Esophagus (tissue), 2 donors: ENCODE data around the gene HPSE2. TPM values are rescaled to one million over a fixed set of nuclear protein-coding genes. Genes with fewer than 3 reads are reported as not detected.

Experiments
- H3K27ac ChIP-seq, 2 donors: one replicate each; pipeline ENCODE4 v1.5.1; 2013; ENCODE audit warnings: low read depth in 2 of 2, mild to moderate bottlenecking in 2 of 2, inconsistent platforms in 1 of 2, low read length in 1 of 2, moderate library complexity in 1 of 2
- H3K27me3 ChIP-seq, 2 donors: one replicate each; pipeline ENCODE4 v1.6.1; 2013; ENCODE audit warnings: low read length in 2 of 2, control low read depth in 1 of 2, mild to moderate bottlenecking in 1 of 2; ENCODE audit not compliant: insufficient read depth in 2 of 2, control insufficient read depth in 1 of 2
- H3K36me3 ChIP-seq, 2 donors: one replicate each; pipeline ENCODE4 v1.6.1; 2013; ENCODE audit warnings: low read length in 1 of 2; ENCODE audit not compliant: control insufficient read depth in 2 of 2, insufficient read depth in 2 of 2
- H3K4me1 ChIP-seq, 2 donors: one replicate each; pipeline ENCODE4 v1.6.1; 2013; ENCODE audit warnings: low read length in 1 of 2; ENCODE audit not compliant: control insufficient read depth in 2 of 2, insufficient read depth in 2 of 2
- H3K4me3 ChIP-seq, 2 donors: one replicate each; pipeline ENCODE4 v1.5.1; 2013; ENCODE audit warnings: low read length in 2 of 2, mild to moderate bottlenecking in 2 of 2, low read depth in 1 of 2, moderate library complexity in 1 of 2
- H3K9me3 ChIP-seq, 2 donors: one replicate each; pipeline ENCODE4 v1.6.1; 2013; ENCODE audit warnings: mild to moderate bottlenecking in 2 of 2, low read depth in 1 of 2, low read length in 1 of 2, moderate library complexity in 1 of 2; ENCODE audit not compliant: control insufficient read depth in 2 of 2, insufficient read depth in 1 of 2
- WGBS, 2 donors: extraction: QIAGEN DNeasy Blood & Tissue Kit; methylation state at CpG; one replicate each; pipeline ENCODE4 v1.1.7; 2013; 5-methylcytosine and 5-hydroxymethylcytosine counted together
- polyA plus RNA-seq, 2 donors: library from polyadenylated mRNA; stranded (reverse); fragments of 200-250 nt; gene quantifications; one replicate each; pipeline ENCODE4 v1.2.3, GENCODE V29; 2013
- donor health status: healthy with polysubstance abuse.
- donor health status: Bipolar disorder and iron deficiency.

The HPSE2 gene
- polyA plus RNA-seq, 2 donors: 2.1 to 3.5 TPM

- WGBS, 2 donors: 6 to 9% methylated on average over 17 of the region's 17 CpGs
- peaks cover 2 to 3% of the 10 kb centered on the region in 2 donors for H3K4me1 ChIP-seq
- H3K36me3 ChIP-seq: no peaks in the 10 kb centered on the region
- H3K9me3 ChIP-seq: no peaks in the 10 kb centered on the region
- H3K27me3 ChIP-seq: peaks cover 3 to 13% of the 10 kb centered on the region in 2 donors
- peak overlapping the region in 1 of 2 donors; percentile 49 for H3K4me3 ChIP-seq
- peak overlapping the region; percentile 7 to 66 for H3K27ac ChIP-seq
Measured at GRCh38 chr10:99234791-99235657, 628 bp downstream of the HPSE2 start.

DNA sequence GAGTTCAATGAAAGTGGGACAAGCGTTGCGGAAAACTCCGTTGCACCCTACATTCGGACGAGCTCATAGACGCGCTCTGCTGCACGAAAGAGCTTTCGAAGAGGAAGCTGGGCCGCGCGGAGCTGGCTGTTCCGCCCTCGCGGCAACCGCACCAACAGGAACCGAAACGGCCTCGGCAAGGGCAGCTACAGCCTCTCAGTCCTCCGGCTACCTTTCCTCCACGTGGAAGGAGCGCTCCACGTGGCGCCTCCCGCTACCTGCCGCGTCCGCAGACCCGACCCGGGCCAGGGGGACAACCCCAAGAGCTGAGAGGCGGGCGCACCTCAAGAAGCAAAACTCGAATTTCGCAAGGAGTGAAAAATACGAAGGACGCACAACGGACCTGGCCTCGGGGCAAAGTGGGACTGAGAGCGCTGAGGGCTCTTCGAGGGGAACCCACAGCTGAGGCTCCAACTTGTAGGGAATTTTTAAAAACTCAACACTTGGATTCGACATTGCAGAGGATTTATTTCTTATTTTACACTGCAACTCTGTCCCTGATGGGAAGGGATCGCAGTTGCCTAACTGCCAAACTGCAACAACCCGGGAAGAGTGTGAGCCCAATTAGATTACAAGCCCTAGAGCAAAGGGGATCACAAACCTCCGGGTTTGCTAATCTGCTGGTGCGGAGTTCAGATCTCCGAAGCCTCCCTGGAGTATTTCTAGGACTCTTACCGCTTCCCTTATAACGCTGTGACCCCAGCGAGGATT lies 1.4 kb downstream of the HPSE2 start:
- Histone ChIP-seq H3K27me3 (peaks cover 3 to 13% of the 10 kb centered on the region in 2 donors), H3K36me3 (no peaks in the 10 kb centered on the region), H3K9me3 (no peaks in the 10 kb centered on the region), H3K4me1 (peaks cover 2 to 3% of the 10 kb centered on the region in 2 donors), H3K4me3 (peak overlapping the region; percentile 47 to 49), H3K27ac (peak overlapping the region; percentile 7 to 66)
- WGBS, 2 donors: 1 to 10% methylated on average over 49 of the region's 49 CpGs

DNA sequence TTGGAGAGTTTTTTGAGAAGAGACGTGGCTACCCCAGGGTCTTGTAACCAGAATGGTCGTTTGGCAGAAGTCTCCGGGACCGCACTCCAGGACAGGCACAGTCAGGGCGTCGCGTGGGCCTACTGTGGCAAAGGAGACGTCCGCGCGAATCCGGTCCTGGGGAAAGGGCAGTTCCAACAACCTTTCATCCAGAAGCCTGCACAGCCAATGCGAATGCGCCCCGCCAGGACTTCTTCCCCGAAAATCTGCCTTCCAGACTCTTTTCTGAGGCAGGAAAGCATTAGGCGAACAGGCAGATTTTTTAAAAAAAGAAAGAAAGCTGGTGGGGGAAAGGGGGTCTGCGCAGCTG lies 2.0 kb downstream of the HPSE2 start:
- Histone ChIP-seq H3K27ac (no peak overlapping the region), H3K4me1 (peaks cover 2 to 3% of the 10 kb centered on the region in 2 donors), H3K36me3 (no peaks in the 10 kb centered on the region), H3K27me3 (peaks cover 3 to 13% of the 10 kb centered on the region in 2 donors), H3K9me3 (no peaks in the 10 kb centered on the region), H3K4me3 (peak overlapping the region; percentile 47 to 49)
- 10 to 11% methylated on average over 18 of the region's 18 CpGs for WGBS, 2 donors

- Histone ChIP-seq H3K27me3 (peaks cover 3 to 13% of the 10 kb centered on the region in 2 donors), H3K36me3 (no peaks in the 10 kb centered on the region), H3K4me3 (peak overlapping the region in 1 of 2 donors; percentile 49), H3K9me3 (no peaks in the 10 kb centered on the region), H3K4me1 (peaks cover 2 to 3% of the 10 kb centered on the region in 2 donors), H3K27ac (no peak overlapping the region)
- 17 to 20% methylated on average over 18 of the region's 18 CpGs for WGBS, 2 donors
Measured at GRCh38 chr10:99233000-99233688, 2.5 kb downstream of the HPSE2 start.

DNA sequence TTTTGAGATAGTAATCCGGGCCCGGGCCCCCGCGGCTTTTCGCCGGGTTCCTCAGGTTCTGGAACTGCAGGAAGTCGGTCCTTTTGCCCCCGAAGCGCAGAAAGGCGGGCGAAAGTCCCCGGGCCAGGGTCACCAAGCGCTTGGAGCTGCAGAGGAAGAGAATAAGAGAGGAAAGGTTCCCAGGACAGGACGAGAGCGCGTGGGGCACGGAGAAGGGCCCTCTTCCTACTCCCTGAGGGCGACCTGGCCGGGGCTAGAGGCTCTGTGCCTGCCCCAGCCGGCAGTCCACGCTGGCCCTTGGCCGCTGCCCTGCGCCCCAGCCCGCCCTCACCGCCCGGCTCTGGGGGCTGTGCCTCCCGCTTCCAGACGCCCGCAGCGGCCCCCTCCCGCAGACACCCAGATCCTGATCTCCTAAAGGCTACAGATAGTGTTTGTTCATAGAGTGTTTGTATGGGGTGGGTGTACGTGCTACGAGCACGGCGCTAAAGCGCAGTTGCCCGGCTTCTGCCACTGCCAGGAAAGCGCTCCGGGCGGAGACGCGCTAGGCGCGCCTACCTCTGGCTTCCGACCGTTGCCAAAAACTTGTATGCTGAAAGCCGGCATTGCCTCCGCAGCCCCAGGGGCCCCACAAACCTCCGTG lies 3.2 kb downstream of the HPSE2 start:
- Histone ChIP-seq H3K27ac (peak overlapping the region; percentile 29 to 71), H3K36me3 (no peaks in the 10 kb centered on the region), H3K4me3 (peak overlapping the region; percentile 35 to 49), H3K9me3 (no peaks in the 10 kb centered on the region), H3K27me3 (peaks cover 3 to 13% of the 10 kb centered on the region in 2 donors), H3K4me1 (peaks cover 2 to 3% of the 10 kb centered on the region in 2 donors)
- 3 to 5% methylated on average over 44 to 49 of the region's 49 CpGs for WGBS, 2 donors

DNA sequence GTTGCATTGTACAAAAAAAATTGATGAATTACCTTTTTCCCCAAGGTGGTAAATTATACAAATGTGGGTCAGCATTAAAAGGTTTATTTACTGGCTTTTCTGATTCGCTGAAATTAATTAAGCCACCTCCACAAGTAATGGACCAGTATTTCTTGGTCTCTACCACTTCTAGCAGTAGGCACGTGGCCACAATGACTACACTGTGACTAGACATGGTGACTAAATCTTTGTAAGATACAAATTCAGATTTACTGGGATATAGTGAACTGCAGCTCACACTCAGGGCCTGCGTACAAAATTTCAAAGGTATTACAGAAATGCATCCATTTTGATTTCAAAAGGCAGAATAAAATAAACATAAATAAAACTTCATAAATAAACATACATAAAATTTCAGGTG lies 10.9 kb downstream of the HPSE2 start:
- Histone ChIP-seq H3K36me3 (no peaks in the 10 kb centered on the region), H3K4me3 (no peak overlapping the region), H3K9me3 (no peaks in the 10 kb centered on the region), H3K27ac (no peak overlapping the region), H3K4me1 (no peaks in the 10 kb centered on the region), H3K27me3 (no peaks in the 10 kb centered on the region)
- 78 to 80% methylated on average over 3 of the region's 3 CpGs for WGBS, 2 donors

- 79 to 82% methylated on average over 3 of the region's 3 CpGs for WGBS, 2 donors
- no peak overlapping the region for H3K4me3 ChIP-seq
- no peaks in the 10 kb centered on the region for H3K36me3 ChIP-seq
- H3K27me3 ChIP-seq: no peaks in the 10 kb centered on the region
- H3K4me1 ChIP-seq: no peaks in the 10 kb centered on the region
- peaks cover 0 to 6% of the 10 kb centered on the region in 2 donors for H3K9me3 ChIP-seq
- H3K27ac ChIP-seq: no peak overlapping the region
Measured at GRCh38 chr10:99207340-99207739, 28.3 kb downstream of the HPSE2 start.

GRCh38 chr10:99203310-99203709 lies 32.3 kb downstream of the HPSE2 start:
- Histone ChIP-seq H3K36me3 (no peaks in the 10 kb centered on the region), H3K4me3 (no peak overlapping the region), H3K9me3 (peaks cover 0 to 6% of the 10 kb centered on the region in 2 donors), H3K27ac (no peak overlapping the region), H3K27me3 (no peaks in the 10 kb centered on the region), H3K4me1 (no peaks in the 10 kb centered on the region)
- 90 to 97% methylated on average over 3 of the region's 3 CpGs for WGBS, 2 donors

GRCh38 chr10:99172950-99173349 lies 62.7 kb downstream of the HPSE2 start:
- WGBS, 2 donors: 73 to 85% methylated on average over 1 of the region's 1 CpG
- Histone ChIP-seq H3K27ac (no peak overlapping the region), H3K4me1 (no peaks in the 10 kb centered on the region), H3K4me3 (no peak overlapping the region), H3K36me3 (no peaks in the 10 kb centered on the region), H3K27me3 (no peaks in the 10 kb centered on the region), H3K9me3 (no peaks in the 10 kb centered on the region)
